Retina (tissue), 1 donor: ENCODE measurements around the gene AKAP17A.
"Not testable (repeated sequence)": the region's sequence is repeated elsewhere in the genome, so short reads cannot be mapped to it uniquely, and the experiment has no call there.

Experiments
- DNase-seq: peaks from one replicate; pipeline ENCODE4 v3.0.0-alpha.2; 2016

AKAP17A gene

DNA sequence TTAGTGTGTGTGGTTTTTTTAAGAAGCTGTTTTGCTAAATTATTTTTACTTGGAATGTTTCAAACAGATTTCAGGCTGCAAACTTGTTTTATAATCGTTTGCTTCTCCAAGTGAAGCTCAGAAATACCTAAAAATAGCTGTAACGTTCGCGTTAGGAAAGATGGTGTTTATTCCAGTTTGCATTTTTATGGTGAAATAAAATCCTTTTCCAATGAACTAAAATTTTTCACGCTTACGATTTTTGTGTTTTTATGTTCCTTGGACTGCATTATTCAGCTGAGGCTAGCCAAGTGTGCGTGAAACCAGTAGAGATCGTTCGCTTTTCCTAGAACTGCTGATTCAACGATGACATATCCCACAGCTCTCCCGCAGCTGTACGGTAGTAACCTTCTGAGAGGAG lies 10.9 kb downstream of the AKAP17A start:
- no peak for DNase-seq

DNA sequence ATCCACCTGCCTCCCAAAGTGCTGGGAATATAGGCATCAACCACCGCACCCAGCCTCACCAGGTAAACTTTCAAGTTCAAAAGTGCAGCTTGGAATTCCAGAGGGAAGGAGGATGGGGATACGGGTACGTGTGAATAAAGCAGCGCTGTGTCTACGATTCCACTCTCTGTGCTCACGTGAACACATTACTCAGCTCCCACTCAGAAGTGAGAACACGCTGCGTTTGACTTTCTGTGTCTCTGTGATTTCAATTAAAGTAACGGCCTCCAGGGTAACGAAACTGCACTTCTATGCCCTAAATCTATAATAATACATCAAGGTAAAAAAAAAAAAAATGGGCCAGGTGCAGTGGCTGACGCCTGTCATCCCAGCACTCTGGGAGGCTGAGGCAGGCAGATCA lies 15.1 kb downstream of the AKAP17A start:
- no peak for DNase-seq

DNA sequence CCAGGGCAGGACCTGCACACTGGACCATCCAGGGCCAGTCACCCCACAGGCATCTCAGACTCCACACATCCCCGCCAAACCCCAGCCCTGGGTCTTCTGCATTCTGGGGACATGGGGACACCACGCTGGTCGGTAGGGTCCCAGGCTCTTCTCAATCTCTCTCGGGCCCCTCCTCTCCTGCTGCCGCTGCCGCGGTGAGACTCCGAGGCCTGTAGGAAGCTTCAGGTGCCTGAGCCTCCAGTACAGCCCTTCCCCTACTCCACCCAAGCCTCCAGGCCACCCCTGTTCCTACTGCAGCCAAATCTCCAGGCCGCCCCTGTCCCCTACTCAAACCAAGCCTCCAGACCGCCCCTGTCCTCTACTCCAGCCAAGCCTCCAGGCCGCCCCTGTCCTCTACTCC lies 17.9 kb downstream of the AKAP17A start:
- no peak for DNase-seq

DNA sequence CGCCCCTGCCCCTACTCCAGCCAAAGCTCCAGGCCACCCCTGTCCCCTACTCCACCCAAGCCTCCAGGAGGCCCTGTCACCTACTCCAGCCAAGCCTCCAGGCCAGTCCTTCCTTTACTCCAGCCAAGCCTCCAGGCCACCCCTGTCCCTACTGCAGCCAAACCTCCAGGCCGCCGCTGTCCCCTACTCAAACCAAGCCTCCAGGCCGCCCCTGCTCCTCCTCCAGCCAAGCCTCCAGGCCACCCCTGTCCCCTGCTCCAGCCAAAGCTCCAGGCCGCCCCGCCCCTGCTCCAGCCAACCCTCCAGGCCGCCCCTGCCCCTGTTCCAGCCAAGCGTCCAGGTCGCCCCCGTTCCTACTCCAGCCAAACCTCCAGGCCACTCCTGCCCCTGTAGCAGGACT lies 18.4 kb downstream of the AKAP17A start:
- no peak for DNase-seq

DNA sequence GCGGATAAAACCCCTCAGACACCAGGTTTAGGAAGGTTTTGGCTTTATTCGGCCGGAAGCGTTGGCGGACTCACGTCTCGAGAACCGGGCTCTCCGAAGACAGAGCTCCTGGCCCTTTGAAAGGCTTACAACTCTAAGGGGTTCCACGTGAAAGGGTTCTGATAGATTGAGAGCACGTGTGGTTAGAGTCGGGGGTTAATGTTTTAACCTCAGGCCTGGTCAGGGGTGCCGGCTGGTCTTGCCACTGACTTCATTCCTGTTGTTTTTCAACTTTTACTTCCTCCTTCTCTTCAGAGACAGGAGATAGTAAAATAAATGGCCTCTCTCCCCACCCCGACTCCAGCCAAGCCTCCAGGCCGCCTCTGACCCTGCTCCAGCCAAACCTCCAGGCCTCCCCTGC lies 18.8 kb downstream of the AKAP17A start:
- no peak for DNase-seq

DNA sequence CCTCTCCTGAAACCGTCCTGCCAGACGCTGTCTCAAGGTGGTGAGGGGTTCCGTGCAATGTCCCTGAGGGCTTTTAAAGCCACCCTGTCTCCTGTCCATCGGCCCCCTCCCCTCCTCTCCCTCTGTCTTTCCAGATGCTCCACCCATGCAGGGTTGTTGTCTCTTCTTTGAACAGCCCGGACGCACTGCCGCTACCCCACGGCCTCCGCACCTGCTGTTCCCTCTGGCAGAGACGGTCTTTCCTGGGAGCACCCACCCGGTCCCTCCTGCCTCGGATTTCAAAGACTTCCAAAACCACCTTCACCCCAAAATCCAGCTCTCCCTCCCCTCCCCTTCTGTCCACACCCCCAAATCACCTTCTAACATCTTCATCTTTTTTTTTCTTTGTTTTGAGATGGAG lies 19.3 kb downstream of the AKAP17A start:
- no peak for DNase-seq

DNA sequence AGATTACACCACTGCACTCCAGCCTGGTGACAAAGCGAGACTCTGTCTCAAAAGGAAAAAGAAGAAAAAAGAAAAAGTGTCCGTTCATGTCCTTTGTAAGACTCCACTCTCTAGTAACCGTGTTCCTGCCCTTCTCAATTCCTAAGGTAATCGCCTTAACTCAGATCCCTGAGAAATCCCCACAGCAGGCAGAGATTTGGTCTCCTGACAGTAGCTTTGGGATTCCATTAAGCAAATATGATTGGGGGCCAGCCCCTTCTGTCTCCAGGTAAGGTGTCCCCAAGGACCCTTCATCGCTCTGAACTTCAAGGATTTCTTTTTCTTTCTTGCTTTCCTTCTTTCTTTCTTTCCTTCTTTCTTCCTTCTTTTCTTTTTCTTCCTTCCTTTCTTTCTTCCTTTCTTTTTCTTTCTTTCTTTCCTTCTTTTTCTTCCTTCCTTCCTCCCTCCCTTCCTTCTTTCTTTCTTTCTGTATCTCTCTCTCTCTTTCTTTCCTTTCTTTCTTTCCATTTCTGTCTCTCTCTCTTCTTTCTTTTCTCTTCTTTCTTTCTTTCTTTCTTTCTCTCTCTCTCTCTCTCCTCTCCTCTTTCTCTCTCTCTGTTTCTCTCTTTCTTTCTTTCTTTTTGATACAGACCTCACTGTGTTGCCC lies 21.4 kb downstream of the AKAP17A start:
- no peak for DNase-seq

DNA sequence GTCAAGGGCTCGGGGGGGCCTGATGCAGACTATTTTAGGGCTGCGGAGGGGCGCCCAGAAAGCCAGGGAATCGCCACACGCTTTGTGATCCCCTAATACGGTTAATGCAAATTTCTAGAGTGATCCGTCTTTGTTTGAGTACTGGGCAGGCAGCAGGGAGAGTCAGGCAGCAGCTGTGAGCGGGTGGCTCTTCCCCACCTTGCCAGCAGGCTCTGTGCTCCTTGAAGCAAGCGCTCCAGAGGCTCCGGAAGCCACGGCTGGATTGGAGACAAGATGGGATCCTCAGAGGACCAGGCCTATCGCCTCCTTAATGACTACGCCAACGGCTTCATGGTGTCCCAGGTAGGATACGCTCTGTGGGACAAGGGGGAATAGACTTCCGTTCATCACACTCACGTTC lies 23.5 kb downstream of the AKAP17A start, which contains the start of gene ASMT:
Gene ASMT (plus strand): TSS at position 133 of the 400 bp plus-strand sequence. CDS start 141 bp downstream, at position 274.
- DNase-seq = no peak

DNA sequence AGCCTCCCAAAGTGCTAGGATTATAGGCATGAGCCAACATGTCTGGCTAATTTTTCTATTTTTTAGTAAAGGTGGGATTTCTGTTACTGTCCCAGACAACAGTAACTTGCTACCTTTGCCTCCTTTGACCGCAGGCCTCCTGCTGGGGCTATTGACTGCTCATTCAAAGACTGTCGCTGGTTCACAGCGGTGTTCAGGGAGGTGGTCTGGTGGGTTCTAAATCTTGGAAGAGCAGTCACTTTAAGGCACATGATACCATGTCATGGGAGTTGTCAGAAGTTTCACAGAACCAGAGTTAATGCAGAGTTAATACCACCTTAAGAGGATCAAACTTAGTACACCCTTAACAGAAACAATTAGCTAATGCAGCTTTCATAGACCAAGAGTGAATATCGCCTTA lies 27.3 kb downstream of the AKAP17A start:
- no peak for DNase-seq

DNA sequence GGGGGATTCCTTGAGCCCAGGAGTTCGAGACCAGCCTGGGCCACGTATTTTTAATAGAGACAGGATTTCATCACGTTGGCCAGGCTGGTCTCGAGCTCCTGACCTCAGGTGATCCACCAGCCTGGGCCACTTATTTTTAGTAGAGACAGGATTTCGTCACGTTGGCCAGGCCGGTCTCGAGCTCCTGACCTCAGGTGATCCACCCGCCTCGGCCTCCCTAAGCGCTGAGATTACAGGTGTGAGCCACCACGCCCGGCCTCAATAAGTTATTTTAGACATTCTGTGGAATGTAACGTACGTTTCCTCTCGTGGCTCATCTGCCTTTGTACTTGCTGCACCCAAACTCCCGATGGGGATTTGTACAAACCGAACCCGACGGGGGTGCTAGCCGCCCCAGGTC lies 32.3 kb downstream of the AKAP17A start:
- DNase-seq = no peak

DNA sequence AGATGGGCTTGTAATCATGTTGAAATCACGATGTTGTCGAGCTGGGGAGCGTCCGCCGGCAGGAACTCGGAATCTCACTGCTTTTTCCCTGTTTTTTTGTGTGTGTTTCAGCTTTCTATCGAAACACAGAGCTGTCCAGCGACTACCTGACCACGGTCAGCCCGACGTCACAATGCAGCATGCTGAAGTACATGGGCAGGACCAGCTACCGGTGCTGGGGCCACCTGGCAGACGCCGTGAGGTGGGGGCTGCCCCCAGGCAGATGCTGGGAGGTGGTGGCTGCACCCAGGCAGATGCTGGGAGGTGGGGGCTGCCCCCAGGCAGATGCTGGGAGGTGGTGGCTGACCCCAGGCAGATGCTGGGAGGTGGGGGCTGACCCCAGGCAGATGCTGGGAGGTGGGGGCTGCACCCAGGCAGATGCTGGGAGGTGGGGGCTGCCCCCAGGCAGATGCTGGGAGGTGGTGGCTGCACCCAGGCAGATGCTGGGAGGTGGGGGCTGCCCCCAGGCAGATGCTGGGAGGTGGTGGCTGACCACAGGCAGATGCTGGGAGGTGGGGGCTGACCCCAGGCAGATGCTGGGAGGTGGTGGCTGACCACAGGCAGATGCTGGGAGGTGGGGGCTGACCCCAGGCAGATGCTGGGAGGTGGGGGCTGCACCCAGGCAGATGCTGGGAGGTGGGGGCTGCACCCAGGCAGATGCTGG lies 32.9 kb downstream of the AKAP17A start:
- not testable (repeated sequence) for DNase-seq

DNA sequence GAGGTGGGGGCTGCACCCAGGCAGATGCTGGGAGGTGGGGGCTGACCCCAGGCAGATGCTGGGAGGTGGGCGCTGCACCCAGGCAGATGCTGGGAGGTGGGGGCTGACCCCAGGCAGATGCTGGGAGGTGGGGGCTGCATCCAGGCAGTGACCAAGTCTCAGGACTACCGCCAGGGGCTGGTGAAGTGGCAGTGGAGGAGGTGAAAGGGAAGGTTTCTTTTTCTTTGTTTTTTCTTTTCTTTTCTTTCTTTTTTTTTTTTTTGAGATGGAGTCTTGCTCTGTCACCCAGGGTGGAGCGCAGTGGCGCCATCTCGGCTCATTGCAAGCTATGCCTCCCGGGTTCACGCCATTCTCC lies 33.4 kb downstream of the AKAP17A start:
- not testable (repeated sequence) for DNase-seq

DNA sequence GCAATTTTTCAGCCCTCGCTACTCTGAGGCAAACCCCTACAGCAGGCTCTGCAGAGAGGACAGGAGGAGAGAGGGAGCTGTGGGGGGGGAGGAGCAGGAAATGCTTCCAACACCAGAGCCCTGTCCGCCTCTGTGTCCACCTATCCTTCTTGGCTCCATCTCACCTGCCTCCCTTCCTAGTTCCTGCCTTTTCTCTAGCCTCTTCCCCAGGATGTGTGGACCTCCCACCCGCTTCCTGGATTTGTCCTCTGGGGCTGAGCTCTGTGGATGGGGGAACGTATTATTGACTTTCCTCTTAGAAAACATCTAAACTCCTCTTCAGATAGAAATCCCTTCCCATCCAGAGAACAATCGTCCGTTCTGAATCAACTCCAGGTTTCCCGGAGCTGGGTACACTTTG lies 37.8 kb downstream of the AKAP17A start:
- DNase-seq = no peak

DNA sequence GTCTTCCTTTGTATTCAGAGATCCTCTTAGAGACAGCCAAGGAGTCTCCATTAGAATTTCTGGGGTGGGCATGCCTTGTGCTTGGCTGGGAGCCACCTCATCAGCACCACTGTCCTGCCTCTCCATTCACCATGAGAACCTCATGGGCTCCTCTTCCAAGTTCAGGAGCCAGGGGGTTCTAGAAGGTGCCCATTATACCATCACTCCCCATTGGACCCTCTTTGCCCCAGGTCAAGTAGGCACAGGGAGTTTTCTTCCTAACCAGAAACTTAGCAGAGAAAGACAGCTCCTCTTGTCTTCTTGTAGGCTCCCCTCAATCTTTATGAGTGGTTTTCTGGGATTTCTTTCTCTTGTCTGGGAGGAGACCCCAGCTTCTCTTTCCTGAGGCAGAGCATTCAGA lies 54.6 kb downstream of the AKAP17A start:
- DNase-seq = no peak

DNA sequence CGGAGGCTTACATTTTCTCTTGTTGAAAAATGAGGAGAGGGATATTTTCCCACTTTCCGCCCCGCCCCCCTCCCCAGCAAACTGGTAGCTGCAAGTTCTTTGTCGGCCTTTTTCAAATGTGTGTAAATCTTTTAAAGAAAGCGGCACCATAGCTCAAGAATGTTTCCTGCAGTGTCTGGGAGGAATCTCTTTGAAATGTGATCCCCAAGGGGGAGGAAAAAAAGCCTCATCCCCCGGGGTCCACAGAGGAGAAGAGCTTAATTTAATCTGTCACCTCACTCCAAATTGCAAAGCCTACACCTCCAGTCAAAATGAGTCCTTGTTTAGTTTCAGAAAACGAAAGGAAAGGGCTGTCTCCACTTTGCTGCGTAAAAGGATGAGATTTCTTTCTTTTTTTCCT lies 58.2 kb downstream of the AKAP17A start:
- peak; percentile 15 for DNase-seq
